Hepatocyte (in vitro differentiated cells): ENCODE data around the gene NPAS3.

ENCODE experiments used
- CTCF ChIP-seq: fragments of 200-600 bp; sonication (generic); IDR thresholded peaks from 2 replicates; pipeline ENCODE4 v1.5.1; 2016; ENCODE audit warnings: antibody characterized with exemption, mild to moderate bottlenecking; ENCODE audit not compliant: poor library complexity
- EZH2 ChIP-seq: fragments of 200-600 bp; sonication (generic); IDR thresholded peaks from 2 replicates; pipeline ENCODE4 v1.6.1; 2016; ENCODE audit warnings: antibody characterized with exemption, mild to moderate bottlenecking, borderline replicate concordance
- EZH2phosphoT487 ChIP-seq: fragments of 200-600 bp; sonication (generic); IDR thresholded peaks from one replicate; pipeline ENCODE4 v1.6.1; 2018; ENCODE audit warnings: antibody characterized with exemption, mild to moderate bottlenecking, low read depth, moderate library complexity; ENCODE audit not compliant: unreplicated experiment, severe bottlenecking

GRCh38 chr14:33846100-33846824, 907.6 kb downstream of the NPAS3 start:
- TF ChIP-seq CTCF (no peak), EZH2 (no peak), EZH2phosphoT487 (no peak)
